Ovary (tissue), 9 donors: ENCODE measurements around the gene CSNK1E. TPM values are rescaled to one million over a fixed set of nuclear protein-coding genes. Genes with fewer than 3 reads are reported as not detected.

Source experiments
- DNase-seq, 5 donors: peaks; one replicate each; pipeline ENCODE4 v3.0.0-alpha.2; 2019 to 2020
- H3K27ac ChIP-seq, 2 donors: fragments of 200-600 bp; one replicate each; pipeline versions ENCODE4 v1.5.1 to v1.8.0; 2019 to 2022
- H3K27me3 ChIP-seq: fragments of 200-600 bp; one replicate; pipeline ENCODE4 v1.8.0; 2022
- H3K36me3 ChIP-seq: fragments of 200-600 bp; sonication (generic); one replicate; pipeline ENCODE4 v1.5.1; 2019
- H3K4me1 ChIP-seq: one replicate; pipeline ENCODE4 v1.8.1; 2013; ENCODE audit warnings: mild to moderate bottlenecking, moderate library complexity; ENCODE audit not compliant: insufficient read depth
- H3K4me3 ChIP-seq: fragments of 200-600 bp; sonication (generic); one replicate; pipeline ENCODE4 v1.5.1; 2017
- H3K9me3 ChIP-seq, 2 donors: fragments of 200-600 bp in 1 of 2; sonication (generic) in 1 of 2; one replicate each; pipeline versions ENCODE4 v1.5.1 to v1.8.1; 2013 to 2019; ENCODE audit warnings: mild to moderate bottlenecking in 1 of 2, moderate library complexity in 1 of 2
- CTCF ChIP-seq, 3 donors: fragments of 450-650 bp in 2 of 3; fragments of 200-600 bp in 1 of 3; IDR thresholded peaks; one replicate each; pipeline versions ENCODE4 v1.5.1 to v1.8.0; 2016 to 2022; ENCODE audit warnings: antibody characterized with exemption in 3 of 3, mild to moderate bottlenecking in 1 of 3
- EP300 ChIP-seq: sonication (generic); formaldehyde crosslinking; IDR thresholded peaks from one replicate; pipeline ENCODE4 v1.6.1; 2017; ENCODE audit warnings: antibody characterized with exemption
- POLR2A ChIP-seq: fragments of 450-650 bp; IDR thresholded peaks from one replicate; pipeline ENCODE4 v1.6.1; 2017; ENCODE audit warnings: antibody characterized with exemption, mild to moderate bottlenecking, moderate library complexity
- WGBS, 3 donors: extraction: QIAGEN DNeasy Blood & Tissue Kit in 1 of 3; methylation state at CpG; one replicate each; pipeline versions ENCODE4 v1.1.5 to v1.1.7; 2013 to 2017; 5-methylcytosine and 5-hydroxymethylcytosine counted together
- intact Hi-C, 4 donors: fragments of 100-400 bp; cut with DNase I; formaldehyde crosslinking; loops; one replicate each; pipeline versions ENCODE4 v1.11.0 to v1.15.1; 2022 to 2023
- polyA plus RNA-seq, 2 donors: library from polyadenylated mRNA; stranded (reverse); fragments of 200-250 nt in 1 of 2; fragments of 350-450 nt in 1 of 2; fragmentation: Illumina TruSeq in 1 of 2; extraction: RNeasy Lipid Tissue Mini Kit (QIAGEN cat#74804) in 1 of 2; gene quantifications; one replicate each; pipeline ENCODE4 v1.2.3, GENCODE V29; 2013 to 2014
- total RNA-seq, 7 donors: library from RNA; depleted of rRNA in 2 of 7; stranded (reverse); fragments of >200 nt in 2 of 7; fragmentation: NEBNext Ultra II Directional in 3 of 7; extraction: Animal tissue kit (Norgen Biotek cat#: 25700) in 3 of 7; gene quantifications; one replicate each; pipeline versions ENCODE4 v1.1.0 to v1.2.4, GENCODE V29; 2016 to 2023
- donor health status: DM: no; HTN: no; CAD: no; lungs with moderate emphysema.
- donor health status: DM: no; HTN: no; CAD: no.
- donor health status: Bipolar disorder and iron deficiency.
- donor health status: DM: yes; HTN: yes; CAD: no.
- donor health status: DM: no; HTN: no; CAD: no.
- donor health status: DM: yes; HTN: yes; CAD: no.

The CSNK1E gene
- total and polyA plus RNA-seq, 9 donors: 61.4 to 161 (median 105) TPM

GRCh38 chr22:38318792-38319773, 1.9 kb upstream of the CSNK1E start:
- H3K9me3 ChIP-seq: no peaks in the 10 kb centered on the region
- WGBS, 3 donors: 86 to 87% (median 87%) methylated on average over 14 of the region's 14 CpGs
- peaks cover 1% of the 10 kb centered on the region for H3K4me1 ChIP-seq
- intact Hi-C loops: loop anchor here in 1 of 4 donors (5.0 to 10.0 kb wide), 2 partner anchors 57 to 186 kb away; partner anchors contain the start of gene DDX17
- DNase-seq: peak in 1 of 5 donors; percentile 37
- TF ChIP-seq EP300 (no peak), CTCF (IDR thresholded peaks at IDR 0.05) (no peak), POLR2A (no peak)
- H3K27ac ChIP-seq: peak overlapping the region; percentile 93 to 96
- no peaks in the 10 kb centered on the region for H3K36me3 ChIP-seq
- no peak overlapping the region for H3K4me3 ChIP-seq
- H3K27me3 ChIP-seq: no peaks in the 10 kb centered on the region

- WGBS, 3 donors: 10 to 16% (median 12%) methylated on average over 18 of the region's 18 CpGs
- Histone ChIP-seq H3K4me3 (peak overlapping the region; percentile 32), H3K36me3 (no peaks in the 10 kb centered on the region), H3K27ac (peak overlapping the region; percentile 93 to 96), H3K27me3 (no peaks in the 10 kb centered on the region), H3K9me3 (no peaks in the 10 kb centered on the region), H3K4me1 (peaks cover 4% of the 10 kb centered on the region)
- DNase-seq: peak; percentile 59 to 80 (median 67)
- TF ChIP-seq POLR2A (no peak), EP300 (no peak), CTCF (IDR thresholded peaks at IDR 0.05) (no peak)
- intact Hi-C loops: loop anchor here in 1 of 4 donors (5.0 to 10.0 kb wide), 2 partner anchors 56 to 187 kb away; partner anchors contain the start of gene DDX17
Observed at GRCh38 chr22:38317995-38318715, 922 bp upstream of the CSNK1E start.

GRCh38 chr22:38316364-38317121, 690 bp downstream of the CSNK1E start:
- DNase-seq: peak; percentile 80 to 86 (median 82)
- Histone ChIP-seq H3K4me3 (peak overlapping the region; percentile 59), H3K36me3 (no peaks in the 10 kb centered on the region), H3K9me3 (no peaks in the 10 kb centered on the region), H3K27me3 (no peaks in the 10 kb centered on the region), H3K4me1 (peaks cover 10% of the 10 kb centered on the region), H3K27ac (peak overlapping the region; percentile 95 to 97)
- TF ChIP-seq POLR2A (peak; percentile 56), EP300 (no peak)
- intact Hi-C loops: loop anchor here in 1 of 4 donors (5.0 to 10.0 kb wide), 2 partner anchors 54 to 188 kb away; partner anchors contain the start of gene DDX17
- WGBS, 3 donors: 0% methylated on average over 23 to 52 of the region's 52 CpGs

GRCh38 chr22:38315823-38316363, 1.3 kb downstream of the CSNK1E start:
- H3K27ac ChIP-seq: peak overlapping the region; percentile 95 to 97
- no peaks in the 10 kb centered on the region for H3K36me3 ChIP-seq
- H3K4me3 ChIP-seq: peak overlapping the region; percentile 59
- intact Hi-C loops: loop anchor here in 1 of 4 donors (5.0 to 10.0 kb wide), 2 partner anchors 54 to 189 kb away; partner anchors contain the start of gene DDX17
- 0 to 2% (median 0%) methylated on average over 12 of the region's 12 CpGs for WGBS, 3 donors
- H3K4me1 ChIP-seq: peaks cover 15% of the 10 kb centered on the region
- H3K27me3 ChIP-seq: no peaks in the 10 kb centered on the region
- no peaks in the 10 kb centered on the region for H3K9me3 ChIP-seq
- peak in 1 of 5 donors; percentile 49 for DNase-seq
- TF ChIP-seq POLR2A: no peak
- TF ChIP-seq CTCF (IDR thresholded peaks at IDR 0.05): no peak
- TF ChIP-seq EP300: no peak
